HL-60 (cell line): Measurements from ENCODE around the gene DDX20.

Experiments
- DNase-seq, 2 experiments: peaks; one replicate each; pipeline ENCODE4 v3.0.0-alpha.2; 2010 to 2020; ENCODE audit warnings: low read depth in 1 of 2, low spot score in 1 of 2
- H3K27ac ChIP-seq: fragments of 250-450 bp; sonication (Bioruptor Pico); replicated peaks from 2 replicates; pipeline ENCODE4 v1.5.1; 2020; ENCODE audit warnings: mild to moderate bottlenecking, moderate library complexity
- H3K27me3 ChIP-seq: fragments of 250-450 bp; sonication (Bioruptor Pico); 2 replicates; pipeline ENCODE4 v1.5.1; 2021; ENCODE audit warnings: mild to moderate bottlenecking, moderate library complexity; ENCODE audit not compliant: insufficient read depth, poor library complexity, severe bottlenecking
- H3K4me3 ChIP-seq: replicated peaks from 2 replicates; pipeline ENCODE4 v1.5.1; 2011; ENCODE audit warnings: mild to moderate bottlenecking, control low read depth, low read length; ENCODE audit not compliant: insufficient read depth
- CTCF ChIP-seq: IDR thresholded peaks from one replicate; pipeline ENCODE4 v1.5.1; 2011; ENCODE audit warnings: low read length, control low read depth, inconsistent platforms; ENCODE audit not compliant: insufficient read depth
- GABPA ChIP-seq: IDR thresholded peaks from 2 replicates; pipeline ENCODE4 v1.6.1; 2012; ENCODE audit warnings: low read depth
- POLR2AphosphoS5 ChIP-seq: IDR thresholded peaks from 2 replicates; pipeline ENCODE4 v1.6.1; 2012; ENCODE audit warnings: low read depth
- REST ChIP-seq: IDR thresholded peaks from 2 replicates; pipeline ENCODE4 v1.6.1; 2012; ENCODE audit warnings: low read depth; ENCODE audit not compliant: insufficient replicate concordance
- SPI1 ChIP-seq: IDR thresholded peaks from 2 replicates; pipeline ENCODE4 v1.6.1; 2012; ENCODE audit warnings: low read depth, mild to moderate bottlenecking, borderline replicate concordance

Gene DDX20

DNA sequence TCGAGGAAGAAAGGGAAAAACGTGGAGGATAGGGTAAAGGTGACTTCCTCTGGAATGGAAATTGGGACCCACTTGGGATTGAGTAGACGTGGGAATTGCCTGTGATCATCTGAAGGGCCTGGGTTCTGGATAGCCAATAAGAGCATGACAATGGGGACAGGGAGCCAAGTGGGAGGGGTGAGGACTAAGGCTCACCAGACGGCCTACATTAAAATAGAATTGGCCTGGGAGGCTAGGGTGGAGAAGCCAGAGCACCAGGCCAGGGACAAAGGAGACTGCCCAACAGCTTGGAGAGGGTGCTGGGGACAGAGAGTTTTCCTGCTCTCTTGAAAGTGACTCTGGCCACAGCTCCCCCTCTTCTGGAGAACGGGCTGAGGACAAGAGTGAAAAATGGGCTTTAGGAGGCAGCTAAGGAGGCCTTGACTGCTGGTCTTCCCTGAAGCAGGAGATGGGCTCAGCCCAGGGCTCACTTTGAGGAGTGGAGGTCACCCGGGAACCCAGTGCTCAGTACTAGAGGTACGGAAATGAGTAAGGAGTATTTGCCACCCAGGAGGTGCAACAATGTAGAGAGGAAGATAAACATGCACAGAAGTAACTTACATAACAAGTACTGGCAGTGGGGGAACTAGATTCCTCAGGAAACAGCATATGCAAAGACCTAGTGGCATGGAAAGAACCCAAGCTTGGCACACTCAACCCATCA is 35.3 kb upstream of the DDX20 start:
- Histone ChIP-seq H3K4me3 (no peak overlapping the region), H3K27ac (peak overlapping the region; percentile 39), H3K27me3 (no peaks in the 10 kb centered on the region)
- peak in 1 of 2 experiments; percentile 30 for DNase-seq
- no peak for TF ChIP-seq POLR2AphosphoS5
- TF ChIP-seq REST = no peak
- TF ChIP-seq GABPA = no peak
- no peak for TF ChIP-seq SPI1
- TF ChIP-seq CTCF = no peak

GRCh38 chr1:111720977-111721786 is 34.5 kb upstream of the DDX20 start:
- TF ChIP-seq GABPA = no peak
- no peak for TF ChIP-seq CTCF
- TF ChIP-seq REST = no peak
- TF ChIP-seq SPI1 = no peak
- no peak for TF ChIP-seq POLR2AphosphoS5
- Histone ChIP-seq H3K27me3 (no peaks in the 10 kb centered on the region), H3K27ac (no peak overlapping the region), H3K4me3 (no peak overlapping the region)
- no peak for DNase-seq

- Histone ChIP-seq H3K27ac (no peak overlapping the region), H3K4me3 (no peak overlapping the region)
Observed at GRCh38 chr1:111723091-111723806, 32.5 kb upstream of the DDX20 start.

GRCh38 chr1:111723871-111724270 is 31.8 kb upstream of the DDX20 start:
- Histone ChIP-seq H3K27me3 (no peaks in the 10 kb centered on the region), H3K27ac (no peak overlapping the region), H3K4me3 (no peak overlapping the region)
- no peak for DNase-seq
- TF ChIP-seq CTCF = no peak
- TF ChIP-seq SPI1 = no peak
- TF ChIP-seq GABPA = no peak
- no peak for TF ChIP-seq POLR2AphosphoS5

More at GRCh38 chr1:111723091-111723806, 32.5 kb upstream of the DDX20 start:
- H3K27me3 ChIP-seq = no peaks in the 10 kb centered on the region
- TF ChIP-seq POLR2AphosphoS5 = no peak
- no peak for DNase-seq
